Fibroblast of villous mesenchyme (primary cell): ENCODE results near the gene MALL. TPM values are rescaled to one million over a fixed set of nuclear protein-coding genes. Genes with fewer than 3 reads are reported as not detected.
"Not testable (repeated sequence)": the region's sequence is repeated elsewhere in the genome, so short reads cannot be mapped to it uniquely, and the experiment has no call there.

Experiments
- DNase-seq: peaks from one replicate; pipeline ENCODE4 v3.0.0-alpha.2; 2010; ENCODE audit warnings: low read depth
- H3K4me3 ChIP-seq: 2 replicates; pipeline ENCODE4 v1.5.1; 2011; ENCODE audit warnings: low read depth, mild to moderate bottlenecking, low read length
- total RNA-seq: library from RNA; depleted of rRNA; stranded (reverse); fragments of >200 nt; gene quantifications from 2 replicates; pipeline ENCODE4 v1.2.3, GENCODE V29; 2012
- TF ChIP-seq, protein P1 (sequence below): IDR thresholded peaks from 2 replicates; pipeline ENCODE4 v1.5.1; 2012; ENCODE audit warnings: low read depth, mild to moderate bottlenecking, low read length; ENCODE audit not compliant: insufficient read depth

Gene MALL
- total RNA-seq, 1 donor: 2.2 TPM

- no peak overlapping the region for H3K4me3 ChIP-seq
- DNase-seq: no peak
- TF ChIP-seq, protein P1, sequence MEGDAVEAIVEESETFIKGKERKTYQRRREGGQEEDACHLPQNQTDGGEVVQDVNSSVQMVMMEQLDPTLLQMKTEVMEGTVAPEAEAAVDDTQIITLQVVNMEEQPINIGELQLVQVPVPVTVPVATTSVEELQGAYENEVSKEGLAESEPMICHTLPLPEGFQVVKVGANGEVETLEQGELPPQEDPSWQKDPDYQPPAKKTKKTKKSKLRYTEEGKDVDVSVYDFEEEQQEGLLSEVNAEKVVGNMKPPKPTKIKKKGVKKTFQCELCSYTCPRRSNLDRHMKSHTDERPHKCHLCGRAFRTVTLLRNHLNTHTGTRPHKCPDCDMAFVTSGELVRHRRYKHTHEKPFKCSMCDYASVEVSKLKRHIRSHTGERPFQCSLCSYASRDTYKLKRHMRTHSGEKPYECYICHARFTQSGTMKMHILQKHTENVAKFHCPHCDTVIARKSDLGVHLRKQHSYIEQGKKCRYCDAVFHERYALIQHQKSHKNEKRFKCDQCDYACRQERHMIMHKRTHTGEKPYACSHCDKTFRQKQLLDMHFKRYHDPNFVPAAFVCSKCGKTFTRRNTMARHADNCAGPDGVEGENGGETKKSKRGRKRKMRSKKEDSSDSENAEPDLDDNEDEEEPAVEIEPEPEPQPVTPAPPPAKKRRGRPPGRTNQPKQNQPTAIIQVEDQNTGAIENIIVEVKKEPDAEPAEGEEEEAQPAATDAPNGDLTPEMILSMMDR: no peak
Measured at GRCh38 chr2:110097506-110098220, 18.0 kb downstream of the MALL start.

GRCh38 chr2:110095994-110096633 lies 19.5 kb downstream of the MALL start:
- TF ChIP-seq, protein P1: no peak
- H3K4me3 ChIP-seq: no peak overlapping the region
- no peak for DNase-seq

DNA sequence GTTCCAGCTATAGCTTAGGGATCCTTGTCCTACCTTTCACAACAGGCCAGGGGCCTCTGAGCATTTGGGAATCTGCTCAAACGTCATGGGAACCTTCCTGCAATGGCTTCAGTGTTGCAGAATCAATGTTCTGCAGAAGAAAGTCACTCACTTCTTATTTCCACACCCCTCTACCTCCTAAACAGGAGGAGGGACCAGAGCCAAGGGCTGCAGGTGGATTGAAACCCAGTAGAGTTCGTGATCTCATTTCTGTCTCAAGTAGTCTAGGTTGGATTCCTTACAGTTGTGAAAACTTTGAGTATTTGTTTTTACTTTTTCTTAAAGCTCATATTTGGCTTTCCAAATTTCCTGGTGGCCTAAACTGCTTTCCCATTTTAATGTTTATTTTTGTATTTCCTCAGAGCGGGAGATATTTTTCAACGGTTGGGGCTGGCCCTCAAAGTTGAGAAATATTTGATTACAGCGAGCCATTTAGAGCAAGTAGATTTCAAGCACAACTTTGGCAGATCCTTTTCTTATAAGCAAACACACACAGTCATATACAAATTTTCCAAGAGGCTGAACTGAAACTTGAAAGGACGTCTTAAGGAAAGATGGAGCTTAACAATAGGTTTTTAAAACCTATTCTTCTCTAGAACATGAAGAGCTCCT lies 20.6 kb downstream of the MALL start:
- H3K4me3 ChIP-seq, DNase-seq: not testable (repeated sequence)

- not testable (repeated sequence) for H3K4me3 ChIP-seq, DNase-seq
Measured at GRCh38 chr2:110093924-110094323, 21.7 kb downstream of the MALL start.

- not testable (repeated sequence) for H3K4me3 ChIP-seq, DNase-seq
Measured at GRCh38 chr2:110090164-110090563, 25.5 kb downstream of the MALL start.

GRCh38 chr2:110083757-110084156 lies 31.9 kb downstream of the MALL start:
- H3K4me3 ChIP-seq, DNase-seq: not testable (repeated sequence)

DNA sequence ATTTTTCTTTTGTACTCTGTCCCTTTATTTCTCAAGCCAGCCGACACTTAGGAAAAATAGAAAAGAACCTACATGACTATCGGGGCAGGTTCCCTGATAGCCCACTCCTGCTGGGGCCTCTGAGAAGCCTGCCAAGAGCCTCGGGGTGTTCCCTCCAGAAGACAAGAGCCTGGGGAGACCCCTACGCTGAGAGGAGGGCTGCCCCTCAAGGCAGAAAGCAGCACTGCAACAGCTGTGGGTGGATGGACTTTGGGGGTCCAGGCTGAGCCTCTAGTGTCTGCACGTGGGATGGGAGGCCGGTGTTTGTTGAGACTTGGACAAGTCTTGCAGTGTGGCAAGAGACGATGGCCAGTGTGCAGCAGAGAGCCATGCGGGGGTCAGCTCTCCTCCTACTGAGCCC lies 32.5 kb downstream of the MALL start:
- not testable (repeated sequence) for H3K4me3 ChIP-seq, DNase-seq

GRCh38 chr2:110078104-110078503 lies 37.5 kb downstream of the MALL start:
- not testable (repeated sequence) for H3K4me3 ChIP-seq, DNase-seq

DNA sequence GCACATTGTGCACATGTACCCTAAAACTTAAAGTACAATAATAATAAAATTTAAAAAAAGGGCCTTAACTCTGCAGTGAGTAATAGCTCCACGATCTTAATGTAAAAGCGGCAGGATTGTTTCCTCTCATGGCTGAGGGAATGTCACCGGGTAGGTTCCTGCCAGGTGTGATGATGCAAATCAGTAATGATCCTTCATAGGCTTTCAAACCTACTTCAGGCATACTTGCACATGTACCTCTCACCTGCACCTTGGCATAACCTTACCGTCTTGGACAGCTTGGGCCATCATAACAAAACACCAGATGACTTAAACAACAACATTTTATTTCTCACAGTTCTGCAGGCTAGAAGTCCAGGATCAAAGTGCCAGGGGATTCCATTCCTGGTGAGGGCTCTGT lies 39.7 kb downstream of the MALL start:
- not testable (repeated sequence) for DNase-seq, H3K4me3 ChIP-seq

- not testable (repeated sequence) for H3K4me3 ChIP-seq, DNase-seq
Measured at GRCh38 chr2:110069869-110070268, 45.8 kb downstream of the MALL start.

DNA sequence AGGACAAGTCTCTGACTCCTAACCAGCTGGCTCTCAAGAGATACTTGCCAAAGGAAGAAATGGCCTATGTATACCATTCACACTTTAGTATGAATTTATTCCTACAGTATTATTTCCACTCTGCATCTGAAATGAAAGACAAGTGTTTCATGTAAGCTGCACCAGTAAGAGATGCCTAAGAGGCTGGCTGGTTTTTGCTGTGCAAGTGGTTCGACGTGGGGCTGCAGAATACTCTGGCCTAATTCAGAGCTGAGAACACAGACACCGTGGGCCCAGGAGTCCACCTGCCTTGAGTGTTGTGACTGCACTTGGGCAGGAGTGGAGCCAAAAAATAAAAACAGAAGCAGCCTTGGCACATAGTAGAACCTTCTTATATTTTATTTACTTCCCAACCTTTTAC lies 47.5 kb downstream of the MALL start:
- not testable (repeated sequence) for DNase-seq, H3K4me3 ChIP-seq

- H3K4me3 ChIP-seq, DNase-seq: not testable (repeated sequence)
Measured at GRCh38 chr2:110062332-110062731, 53.3 kb downstream of the MALL start.

GRCh38 chr2:110060550-110060949 lies 55.1 kb downstream of the MALL start:
- not testable (repeated sequence) for H3K4me3 ChIP-seq, DNase-seq

- H3K4me3 ChIP-seq, DNase-seq: not testable (repeated sequence)
Measured at GRCh38 chr2:110059694-110060358, 55.8 kb downstream of the MALL start.

GRCh38 chr2:110059009-110059693 lies 56.5 kb downstream of the MALL start:
- DNase-seq: not testable (repeated sequence)

DNA sequence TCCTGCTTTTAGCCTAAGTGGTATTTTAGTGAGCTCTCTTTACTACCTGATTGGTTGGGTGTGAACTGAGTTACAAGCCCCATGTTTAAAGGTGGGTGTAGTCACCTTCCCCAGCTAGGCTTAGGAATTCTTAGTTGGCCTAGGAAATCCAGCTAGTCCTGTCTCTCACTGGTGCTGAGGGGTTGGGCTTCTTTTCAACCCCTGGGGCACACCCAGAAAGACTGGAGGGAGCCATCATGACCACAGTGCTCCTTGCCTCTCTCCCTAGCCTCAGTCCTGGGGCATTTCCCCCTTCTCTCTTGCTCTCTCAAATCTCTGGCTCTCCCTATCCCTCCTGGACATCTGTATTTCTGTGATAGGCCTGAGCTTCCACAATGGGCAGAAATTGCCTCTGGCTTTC lies 57.6 kb downstream of the MALL start:
- not testable (repeated sequence) for H3K4me3 ChIP-seq, DNase-seq

More at GRCh38 chr2:110059009-110059693, 56.5 kb downstream of the MALL start:
- not testable (repeated sequence) for H3K4me3 ChIP-seq
